HG03108 (cell line): ENCODE results near the gene SRGAP1.
"Not testable (repeated sequence)": the region's sequence is repeated elsewhere in the genome, so short reads cannot be mapped to it uniquely, and the experiment has no call there.

ENCODE experiments used
- ATAC-seq: cut with Tn5 transposase; IDR thresholded peaks from one replicate; pipeline ENCODE4 v1.9.1; 2021; ENCODE audit warnings: moderate library complexity; ENCODE audit not compliant: unreplicated experiment

The SRGAP1 gene

DNA sequence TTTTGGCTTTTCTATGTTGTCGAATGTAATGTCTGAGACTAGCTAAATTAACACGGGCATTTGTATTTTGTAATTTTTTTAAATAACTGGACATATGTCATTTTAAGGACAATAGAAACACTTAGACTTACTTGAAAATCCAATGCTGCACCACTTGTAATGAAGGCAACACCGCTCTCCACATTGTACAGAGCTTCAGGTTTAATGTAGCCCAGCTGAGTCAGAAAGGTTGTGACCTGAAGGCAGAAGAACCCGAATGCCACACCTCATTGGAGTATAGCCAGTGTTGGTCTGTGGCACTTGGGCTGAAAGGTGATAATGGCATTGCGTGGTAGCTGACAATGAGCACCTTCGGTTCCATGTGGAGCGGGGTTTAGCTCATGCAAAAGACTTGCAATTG is 298.3 kb downstream of the SRGAP1 start:
- no peak for ATAC-seq

DNA sequence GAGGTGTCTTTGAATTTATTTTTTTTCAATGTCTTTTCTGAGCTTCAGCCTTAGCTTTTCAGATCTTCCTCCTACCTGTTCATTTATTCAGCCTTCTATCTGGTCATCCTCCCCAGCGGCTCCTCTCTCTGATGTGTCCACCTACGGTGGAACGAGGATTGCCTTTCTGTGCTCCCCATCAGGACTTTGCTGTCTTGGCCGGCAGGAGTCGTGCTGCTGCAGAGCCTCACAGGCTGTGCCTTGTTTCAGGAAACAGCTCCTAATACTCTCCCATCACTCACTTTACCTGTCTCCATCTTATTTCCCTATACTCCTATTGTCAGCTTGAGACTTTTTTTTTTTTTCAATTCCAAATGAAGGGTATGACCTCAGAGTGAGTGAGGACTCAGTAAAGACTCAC is 300.7 kb downstream of the SRGAP1 start:
- no peak for ATAC-seq

DNA sequence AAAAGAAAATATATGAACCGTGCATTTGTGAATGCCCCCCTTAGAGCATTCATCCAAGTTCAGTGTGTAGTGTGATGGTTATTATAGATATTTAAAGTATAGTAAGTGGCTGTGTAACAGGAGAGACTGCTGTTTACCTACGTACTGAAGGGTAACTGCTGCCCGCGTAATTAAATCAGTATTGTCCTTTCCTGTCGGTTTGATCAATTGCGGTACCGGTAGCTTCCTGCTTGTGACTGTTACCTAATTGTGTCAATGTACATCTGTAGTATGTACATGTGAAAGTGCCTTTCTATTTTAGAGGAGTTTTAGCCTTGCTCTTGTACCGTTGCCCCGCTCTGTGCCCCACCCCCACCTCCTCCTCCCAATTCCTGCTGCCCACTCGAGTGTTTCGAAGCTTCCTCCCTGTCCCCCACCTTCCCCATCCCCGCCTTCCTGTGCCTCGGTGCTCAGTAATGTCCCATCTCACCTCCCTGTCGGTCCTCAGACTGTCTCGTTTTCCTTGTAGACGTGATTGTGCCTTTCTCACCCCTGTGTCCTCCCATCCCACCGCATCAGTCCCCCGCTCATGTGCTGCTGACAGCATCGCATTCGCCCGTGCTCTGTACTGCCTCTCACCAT is 302.6 kb downstream of the SRGAP1 start:
- ATAC-seq, result no peak

DNA sequence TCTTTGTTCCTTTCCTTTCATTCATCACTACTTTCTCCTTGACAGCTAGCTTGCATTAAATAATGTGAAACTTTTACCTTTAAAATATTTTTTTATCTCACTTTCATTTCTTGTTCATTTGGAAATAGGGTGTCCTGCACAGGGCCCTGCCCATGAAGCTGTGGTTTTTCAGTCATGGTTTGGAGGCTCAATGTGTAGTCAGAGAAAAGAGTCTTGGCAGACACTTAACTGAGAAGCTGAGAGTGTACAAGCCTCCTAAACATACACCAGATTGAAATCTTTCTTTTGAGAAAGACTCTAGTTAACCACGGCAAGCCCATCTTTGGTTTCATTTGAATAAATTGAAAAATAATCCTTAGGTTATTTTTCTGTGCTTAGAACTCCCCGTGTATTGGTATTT is 303.4 kb downstream of the SRGAP1 start:
- no peak for ATAC-seq

DNA sequence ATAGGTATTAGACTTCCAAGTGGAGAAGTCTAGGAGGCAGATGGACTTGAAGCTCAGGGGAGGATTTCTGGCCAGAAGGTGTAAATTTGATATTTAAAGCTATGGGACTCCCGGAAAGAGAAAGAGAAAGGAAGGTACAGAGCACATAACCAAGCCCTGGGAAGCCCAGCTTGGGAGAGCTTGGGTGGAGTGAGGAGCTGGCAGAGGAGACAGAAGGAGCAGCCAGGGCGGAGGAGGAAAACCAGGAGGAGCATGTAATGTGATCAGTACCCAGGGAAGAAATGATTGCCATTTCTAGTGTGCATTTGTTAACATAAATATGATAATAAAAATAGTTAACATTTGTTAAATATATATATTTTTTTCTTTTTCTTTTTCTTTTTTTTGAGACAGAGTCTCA is 310.2 kb downstream of the SRGAP1 start:
- no peak for ATAC-seq

DNA sequence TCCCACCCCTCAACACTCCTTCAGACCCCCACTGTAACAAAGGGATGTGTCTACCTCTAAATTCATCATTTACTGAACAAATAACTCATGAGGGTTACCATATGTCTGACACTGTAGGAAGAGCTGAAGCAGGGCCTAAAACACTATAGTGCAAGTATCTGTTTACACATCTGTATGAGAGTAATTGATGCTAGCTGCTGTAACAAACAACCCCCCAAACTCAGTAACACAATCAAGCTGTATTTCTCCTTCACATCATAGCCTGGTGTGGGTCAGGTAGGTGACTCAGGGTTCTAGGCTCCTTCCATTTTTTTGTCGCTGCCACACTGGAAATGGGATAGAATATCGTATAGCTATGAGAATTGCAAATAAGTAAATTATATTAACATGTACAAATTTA is 312.6 kb downstream of the SRGAP1 start:
- no peak for ATAC-seq

DNA sequence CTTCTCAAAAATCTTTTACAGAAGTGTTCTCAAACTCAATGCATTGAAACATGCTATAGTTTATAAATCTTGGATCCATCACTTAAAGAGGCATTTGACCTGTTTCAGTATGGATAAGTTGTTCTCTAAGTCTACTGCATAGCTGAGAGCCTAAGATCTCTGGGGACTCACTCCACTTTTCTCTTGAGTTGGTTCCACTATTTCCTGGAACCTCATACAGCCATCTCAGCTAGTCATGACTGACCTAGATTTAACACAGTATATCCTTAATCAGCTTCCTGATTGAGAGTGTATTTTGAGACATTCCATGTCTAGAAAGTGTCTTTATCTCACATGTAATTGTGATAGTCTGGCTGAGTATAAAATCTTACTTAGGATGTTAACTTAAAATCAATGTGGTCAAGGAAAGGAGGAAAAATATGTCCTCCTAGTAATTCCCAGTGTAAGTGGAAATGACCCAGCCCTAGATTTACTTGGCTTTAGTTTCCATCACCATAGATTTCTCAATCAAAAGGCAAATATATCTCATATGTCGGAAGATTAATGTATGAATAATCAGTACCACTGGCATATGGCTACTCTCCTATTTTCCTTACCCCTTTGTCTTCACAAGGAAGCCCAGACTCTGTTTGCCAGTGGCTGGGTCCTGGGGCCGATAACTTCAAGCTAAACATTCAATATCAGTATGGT is 315.7 kb downstream of the SRGAP1 start:
- ATAC-seq, result no peak

DNA sequence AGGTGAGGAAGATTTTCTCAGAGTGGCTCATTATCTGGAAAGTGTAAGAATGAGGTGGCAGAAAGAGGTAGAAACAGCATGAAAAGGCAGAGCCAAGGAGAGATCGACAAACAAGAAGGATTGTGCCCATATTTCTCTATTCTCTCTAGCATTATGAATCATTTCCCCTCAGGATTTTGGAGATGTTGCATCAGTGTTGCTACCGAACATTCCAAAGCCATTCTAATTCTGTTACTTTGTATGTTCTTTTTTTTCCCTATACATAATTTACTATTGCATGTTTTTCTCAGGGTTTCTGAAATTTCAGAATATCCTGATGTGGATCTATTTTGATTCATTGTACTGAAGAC is 316.2 kb downstream of the SRGAP1 start:
- ATAC-seq, result no peak

DNA sequence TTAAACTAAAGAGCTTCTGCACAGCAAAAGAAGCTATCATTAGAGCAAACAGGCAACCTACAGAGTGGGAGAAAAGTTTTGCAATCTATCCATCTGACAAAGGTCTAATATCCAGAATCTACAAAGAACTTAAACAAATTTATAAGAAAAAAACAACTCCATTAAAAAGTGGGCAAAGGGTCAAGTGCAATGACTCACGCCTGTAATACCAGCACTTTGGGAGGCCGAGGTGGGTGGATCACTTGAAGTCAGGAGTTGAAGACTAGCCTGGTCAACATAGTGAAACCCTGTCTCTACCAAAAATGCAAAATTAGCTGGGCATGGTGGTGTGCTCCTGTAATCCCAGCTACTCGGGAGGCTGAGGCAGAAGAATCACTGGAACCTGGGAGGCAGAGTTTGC is 322.1 kb downstream of the SRGAP1 start:
- ATAC-seq, result not testable (repeated sequence)

DNA sequence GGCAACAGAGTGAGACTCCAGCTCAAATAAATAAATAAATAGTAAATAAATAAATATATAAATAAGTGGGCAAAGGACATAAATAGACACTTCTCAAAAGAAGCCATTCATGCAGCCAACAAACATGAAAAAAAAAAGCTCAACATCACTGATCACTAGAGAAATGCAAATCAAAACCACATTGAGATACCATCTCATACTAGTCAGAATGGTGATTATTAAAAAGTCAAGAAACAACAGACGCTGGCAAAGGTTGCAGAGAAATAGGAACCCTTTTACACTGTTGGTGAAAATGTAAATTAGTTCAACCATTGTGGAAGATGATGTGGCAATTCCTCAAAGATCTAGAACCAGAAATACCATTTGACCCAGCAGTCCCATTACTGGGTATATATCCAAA is 322.5 kb downstream of the SRGAP1 start:
- not testable (repeated sequence) for ATAC-seq

DNA sequence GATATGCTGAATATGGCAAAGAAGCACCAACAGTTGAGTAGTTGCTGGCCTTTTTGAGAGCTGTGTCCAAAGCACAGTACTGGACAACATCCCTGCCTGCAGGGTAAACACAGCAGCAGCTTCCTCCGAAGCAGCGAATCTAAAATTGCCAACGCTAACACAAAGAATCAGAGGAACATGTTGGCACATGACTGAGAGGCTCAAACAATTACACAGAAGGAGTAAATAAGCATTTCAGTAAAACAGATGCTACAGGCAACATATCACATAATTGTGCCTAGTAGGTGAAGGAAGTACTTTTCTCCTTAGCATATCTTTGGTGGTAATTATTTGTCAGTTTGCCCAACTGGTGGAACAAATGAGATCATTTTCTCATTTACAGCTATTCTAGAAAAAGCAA is 325.5 kb downstream of the SRGAP1 start:
- ATAC-seq, result no peak

DNA sequence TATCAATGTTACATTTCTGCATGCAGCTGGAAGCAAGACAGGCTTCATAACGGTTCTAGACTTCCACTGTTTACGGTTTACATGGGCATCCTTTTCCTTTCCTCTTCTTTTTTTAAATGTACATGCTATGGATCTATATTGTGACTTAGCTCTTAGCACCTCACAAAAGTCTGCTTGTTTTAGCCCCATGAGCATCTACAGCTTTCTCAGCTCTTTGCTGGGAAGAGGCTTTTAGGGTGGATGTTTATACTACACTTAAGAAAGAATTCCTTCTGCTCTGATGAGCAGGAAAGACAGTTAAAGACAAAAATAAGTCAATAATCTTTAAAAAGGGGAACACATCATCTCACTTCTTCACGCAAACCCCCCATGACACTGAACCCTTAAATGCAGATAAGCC is 326.2 kb downstream of the SRGAP1 start:
- no peak for ATAC-seq

DNA sequence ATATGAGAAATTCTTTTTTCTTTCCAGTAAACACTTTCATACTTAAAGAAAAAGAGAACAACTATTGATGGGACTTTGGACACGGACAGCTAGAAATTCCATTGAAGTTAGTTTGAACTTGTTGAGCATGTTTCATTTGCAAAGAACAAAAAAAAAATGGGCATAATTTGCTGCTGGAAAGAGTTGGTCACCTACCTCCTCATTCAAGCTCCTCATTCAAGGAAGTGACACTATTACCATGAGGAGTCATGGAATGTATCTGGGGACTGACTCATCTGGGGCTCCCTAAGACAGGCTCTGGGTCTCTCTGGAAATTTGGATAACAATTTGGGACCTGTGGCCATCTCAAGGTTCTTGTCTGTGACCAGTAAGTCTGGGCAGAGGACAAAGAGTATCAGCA is 327.2 kb downstream of the SRGAP1 start:
- ATAC-seq, result no peak

DNA sequence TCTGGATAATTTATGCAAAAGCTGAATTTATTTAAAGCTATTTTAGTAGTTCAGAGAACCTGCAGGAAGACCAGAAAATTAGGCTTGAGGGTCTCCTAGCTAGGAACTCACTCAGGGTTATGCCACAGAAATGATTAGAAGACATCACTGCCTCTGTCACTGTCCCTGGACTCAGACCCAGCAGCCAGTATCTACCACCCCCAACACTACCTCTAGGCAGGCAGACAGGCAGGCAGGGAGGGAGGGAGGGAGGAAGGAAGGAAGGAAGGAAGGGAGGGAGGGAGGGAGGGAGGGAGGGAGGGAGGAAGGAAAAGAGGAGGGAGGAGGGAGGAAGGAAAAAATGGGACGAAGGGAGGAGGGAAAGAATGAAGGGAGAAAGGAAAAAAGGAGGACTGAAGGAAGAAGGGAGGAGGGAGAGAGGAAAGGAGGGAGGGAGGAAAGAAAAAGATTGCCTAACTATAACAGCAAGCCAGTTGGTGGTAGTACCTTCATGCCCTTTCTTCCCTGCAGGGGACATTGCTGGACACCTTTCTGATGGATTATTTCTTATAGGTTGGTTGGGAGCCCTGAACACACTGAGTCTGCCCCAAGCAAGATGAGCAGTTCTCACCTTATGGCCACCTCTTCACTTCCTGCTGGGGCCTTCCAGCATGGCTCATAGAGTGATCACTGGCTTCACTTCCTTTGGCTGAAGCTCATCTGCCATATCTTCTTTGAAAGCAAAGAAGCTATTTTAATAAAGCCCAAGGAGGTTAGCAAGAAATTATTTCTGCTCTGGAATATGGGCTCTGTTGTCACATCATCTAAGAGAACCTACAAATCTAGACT is 327.9 kb downstream of the SRGAP1 start:
- no peak for ATAC-seq

DNA sequence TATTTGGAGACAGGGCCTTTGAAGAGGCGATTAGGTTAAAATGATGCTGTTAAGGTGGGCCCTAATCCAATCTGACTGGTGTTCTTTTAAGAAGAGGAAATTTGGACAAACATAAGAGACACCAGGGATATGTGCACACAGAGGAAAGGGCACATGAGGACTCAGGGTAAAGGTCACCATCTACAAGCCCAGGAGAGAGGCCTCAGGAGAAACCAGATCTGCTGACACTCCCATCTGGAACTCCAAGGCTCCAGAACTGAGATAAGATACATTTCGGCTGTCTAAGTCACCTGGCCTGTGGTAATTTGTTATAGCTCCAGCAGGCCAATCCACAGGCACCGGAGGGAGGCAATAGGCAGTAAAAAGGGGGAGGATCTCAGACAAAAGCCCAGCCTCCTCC is 329.0 kb downstream of the SRGAP1 start:
- no peak for ATAC-seq

DNA sequence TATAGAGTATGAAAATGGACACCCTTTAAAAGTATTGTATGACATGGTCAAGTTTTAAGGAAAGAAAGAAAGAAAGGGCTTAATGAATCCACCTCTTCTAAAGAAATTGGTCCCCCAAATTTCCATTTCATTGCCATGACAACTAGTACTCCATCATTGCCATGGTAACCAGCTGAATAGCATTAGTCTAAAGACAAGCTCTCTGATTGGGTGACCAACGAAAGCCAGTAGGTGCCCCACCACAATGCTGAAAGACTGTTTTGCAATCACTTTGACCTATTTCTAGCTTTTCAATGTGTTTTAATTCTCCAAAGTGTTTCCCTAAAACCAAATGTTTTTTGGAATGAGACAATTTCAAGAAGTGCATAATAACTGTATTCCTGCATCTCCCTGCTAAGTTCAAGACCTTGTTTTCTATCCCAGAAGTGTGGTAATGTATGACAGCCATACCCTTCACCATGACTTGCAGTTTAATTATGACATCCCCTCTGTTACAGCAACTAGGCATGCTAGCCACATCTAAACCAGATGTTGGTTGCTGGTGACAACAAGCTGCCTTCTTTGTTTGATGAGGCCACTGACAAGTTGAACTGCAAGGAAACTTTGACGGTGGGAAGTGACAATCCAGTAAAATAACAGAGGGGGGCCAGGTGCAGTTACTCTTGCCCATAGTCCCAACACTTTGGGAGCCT is 330.9 kb downstream of the SRGAP1 start:
- ATAC-seq, result no peak

DNA sequence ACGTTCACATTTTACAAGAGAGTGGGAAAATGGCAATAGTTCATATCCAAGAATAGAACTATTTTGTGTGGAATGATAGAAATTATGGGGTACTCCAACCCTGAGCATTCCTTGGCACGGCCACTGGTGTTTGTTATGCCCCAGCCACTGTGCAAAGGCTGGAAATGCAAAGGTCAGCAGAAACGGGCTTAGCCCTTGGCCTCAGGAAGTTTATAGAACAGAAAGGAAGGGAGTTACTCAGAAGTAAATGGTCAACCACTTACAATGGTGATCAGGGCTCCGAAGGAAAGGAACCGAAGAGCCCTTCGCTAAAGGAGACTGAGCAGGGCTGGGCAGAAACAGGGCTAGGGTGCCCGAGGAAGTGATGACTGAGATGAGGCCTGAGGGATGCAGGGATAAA is 332.5 kb downstream of the SRGAP1 start:
- ATAC-seq, result no peak

DNA sequence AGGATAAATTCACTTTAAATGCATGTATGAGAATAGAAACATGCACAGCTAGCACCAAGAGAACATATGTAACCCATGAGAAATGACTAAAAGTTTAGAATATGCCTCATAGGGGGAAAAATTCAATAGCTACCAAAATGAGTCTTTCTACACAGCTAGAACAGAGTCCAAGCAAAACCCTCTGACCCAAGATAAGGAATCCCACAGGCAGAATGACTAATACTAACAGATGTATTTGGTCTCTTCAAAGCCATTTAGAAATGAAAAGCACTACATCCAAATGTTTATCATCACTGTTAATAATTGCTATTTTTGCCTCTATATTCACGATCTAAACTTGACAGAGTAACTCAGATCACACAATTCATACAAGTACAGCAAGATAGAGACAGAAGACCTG is 333.6 kb downstream of the SRGAP1 start:
- no peak for ATAC-seq

DNA sequence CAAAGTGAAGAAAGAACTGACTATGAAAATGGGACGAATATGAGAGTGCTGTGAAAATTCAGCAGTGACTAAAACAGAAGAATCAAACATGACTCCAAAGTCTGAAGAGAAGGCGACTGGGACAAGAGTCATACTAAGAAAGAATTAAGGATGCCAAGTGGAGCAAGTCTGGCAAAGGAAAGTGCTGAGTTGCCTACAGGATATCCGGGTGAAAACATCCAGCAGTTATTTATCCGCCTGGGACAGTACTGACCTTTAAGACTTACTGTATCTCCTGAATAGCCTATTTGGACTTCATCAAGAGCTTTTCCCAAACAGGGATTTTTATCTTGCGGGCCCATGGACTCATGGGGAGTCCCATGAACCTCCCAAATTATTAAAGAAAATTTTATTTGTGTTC is 336.5 kb downstream of the SRGAP1 start:
- ATAC-seq, result no peak

DNA sequence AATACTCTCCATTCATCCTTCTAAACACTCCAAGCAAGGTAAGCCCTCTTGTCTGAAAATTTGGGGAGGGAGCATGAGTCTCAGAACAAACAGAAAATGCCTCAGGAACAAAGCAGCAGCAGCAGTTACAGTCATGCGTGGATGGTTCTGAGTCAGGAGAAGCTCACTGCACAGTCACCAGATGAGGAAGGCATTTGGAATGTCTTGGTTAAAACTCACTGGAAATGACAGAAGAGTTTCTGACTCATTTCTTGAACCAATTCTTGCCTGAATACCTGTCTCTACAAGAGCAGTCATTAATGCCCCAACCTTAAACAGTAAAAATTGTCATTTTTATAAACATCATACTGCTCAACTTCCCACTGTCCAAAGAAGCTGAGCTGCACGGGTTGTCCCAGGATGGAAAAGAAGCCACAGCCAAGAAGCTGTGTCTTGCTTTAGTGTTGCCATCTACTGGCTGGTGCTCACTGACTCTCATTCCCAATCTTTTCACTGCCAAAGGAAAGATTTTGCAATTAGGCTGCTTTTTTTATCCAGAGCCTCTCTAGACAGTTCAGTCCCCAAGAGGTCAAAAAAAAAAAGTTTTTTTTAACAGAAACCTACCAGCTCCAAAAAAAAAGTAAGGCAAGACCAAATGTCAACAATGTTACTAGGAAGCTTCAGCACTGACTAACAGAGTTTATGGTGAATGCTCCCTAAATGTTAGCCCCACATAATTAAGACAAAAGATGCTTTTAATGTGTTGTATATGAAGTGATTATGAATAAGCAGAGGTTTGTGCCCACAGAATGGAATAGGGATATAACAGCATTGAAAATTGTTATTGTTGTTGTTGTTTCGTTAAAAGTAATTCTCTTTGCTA is 337.2 kb downstream of the SRGAP1 start:
- ATAC-seq, result no peak

DNA sequence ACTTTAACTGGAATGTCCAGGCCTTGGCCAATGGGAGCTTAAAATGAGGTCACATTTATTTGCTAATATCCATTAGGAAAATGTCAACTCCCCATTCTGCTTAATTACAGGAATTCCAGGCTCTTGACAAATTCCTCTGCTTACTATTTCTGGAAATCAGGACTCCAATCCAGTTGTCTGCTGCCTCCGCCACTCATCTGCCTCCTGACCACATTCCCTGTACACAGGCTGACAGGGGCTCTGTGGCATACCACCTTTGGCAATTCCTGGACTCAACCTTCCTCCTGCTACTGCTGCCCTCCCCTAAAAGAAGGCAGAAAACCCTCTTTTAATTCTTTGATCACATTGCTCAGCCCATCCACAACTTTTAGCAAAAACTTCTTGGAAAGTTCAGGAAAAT is 339.7 kb downstream of the SRGAP1 start:
- ATAC-seq, result no peak
